HG03575 (cell line): Measurements from ENCODE around the gene CACUL1.
"Not testable (repeated sequence)": the region's sequence is repeated elsewhere in the genome, so short reads cannot be mapped to it uniquely, and the experiment has no call there.

Source experiments
- ATAC-seq: cut with Tn5 transposase; IDR thresholded peaks from one replicate; pipeline ENCODE4 v1.9.1; 2021; ENCODE audit not compliant: unreplicated experiment, insufficient number of reproducible peaks, low FRiP score; ENCODE audit errors: extremely low read depth

The CACUL1 gene

DNA sequence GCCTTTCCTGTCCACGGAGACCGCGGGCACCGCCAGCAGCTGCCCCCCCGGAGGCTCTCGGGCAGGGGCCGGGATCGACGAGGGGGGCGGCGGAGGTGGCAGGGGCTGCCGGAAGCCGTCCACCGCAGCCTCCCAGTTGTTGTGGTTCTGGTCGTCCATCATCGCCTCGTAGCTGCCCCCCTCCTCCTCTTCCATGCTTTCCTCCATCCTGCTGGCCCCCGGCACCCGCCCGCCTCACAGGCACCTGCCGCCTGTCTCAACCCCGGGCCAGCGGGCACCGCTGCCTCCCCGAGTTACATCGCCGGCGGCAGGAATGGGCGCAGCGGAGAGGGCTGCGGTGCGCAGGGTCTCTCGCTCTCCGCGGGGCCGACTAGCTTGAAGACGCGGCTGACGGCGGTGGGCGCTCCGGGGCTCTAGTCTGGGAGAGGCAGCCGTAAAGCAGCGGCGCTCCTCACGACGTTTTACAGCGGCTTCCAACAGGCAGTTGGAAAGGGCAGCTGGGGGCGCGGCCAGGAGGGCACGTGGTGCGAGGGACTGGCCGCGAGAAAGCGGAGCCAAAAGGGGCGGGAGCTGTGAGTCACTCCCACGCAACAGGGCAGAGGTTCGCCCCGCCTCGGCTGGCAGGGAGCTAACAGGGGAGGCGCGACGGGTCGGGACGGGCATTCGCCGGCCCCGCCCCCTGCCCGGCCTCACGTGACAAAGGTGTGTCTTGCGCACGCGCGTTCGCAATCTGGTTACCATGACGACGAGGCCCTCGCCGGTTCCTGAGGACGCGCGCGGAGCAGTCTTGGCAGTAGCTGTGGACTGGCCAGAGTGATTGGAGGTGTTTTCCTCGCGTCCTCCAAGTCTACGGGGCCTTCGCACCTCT is at the start of gene CACUL1:
CACUL1 (minus strand) TSS at position 415 of the 868 bp plus-strand sequence; CDS start at position 207, 208 bp downstream.
- ATAC-seq, result peak; percentile 78

DNA sequence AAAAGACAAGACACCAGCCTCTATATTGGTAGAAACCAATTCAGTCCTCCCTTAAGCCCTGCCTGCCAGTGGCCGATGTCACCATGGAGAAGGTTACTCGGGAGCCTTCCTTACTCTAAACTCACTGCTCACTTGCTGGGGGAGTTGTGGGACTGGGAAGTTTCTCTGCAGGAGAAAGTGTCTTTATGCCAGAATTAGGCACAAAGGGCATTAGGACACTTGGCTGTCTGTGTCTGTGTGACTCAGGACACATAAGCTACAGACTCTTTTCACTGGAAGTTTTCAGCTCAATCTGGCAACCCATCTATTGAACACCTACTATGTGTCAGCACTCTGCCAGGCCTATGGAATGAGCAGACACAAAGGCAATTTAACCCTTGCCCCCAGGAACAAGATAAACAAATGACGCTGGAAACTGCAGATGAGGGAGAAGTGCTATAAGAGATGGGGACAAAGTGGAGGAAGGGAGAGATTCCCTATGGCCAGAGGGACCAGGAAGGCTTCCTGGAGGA is 49.5 kb upstream of the CACUL1 start:
- no peak for ATAC-seq

DNA sequence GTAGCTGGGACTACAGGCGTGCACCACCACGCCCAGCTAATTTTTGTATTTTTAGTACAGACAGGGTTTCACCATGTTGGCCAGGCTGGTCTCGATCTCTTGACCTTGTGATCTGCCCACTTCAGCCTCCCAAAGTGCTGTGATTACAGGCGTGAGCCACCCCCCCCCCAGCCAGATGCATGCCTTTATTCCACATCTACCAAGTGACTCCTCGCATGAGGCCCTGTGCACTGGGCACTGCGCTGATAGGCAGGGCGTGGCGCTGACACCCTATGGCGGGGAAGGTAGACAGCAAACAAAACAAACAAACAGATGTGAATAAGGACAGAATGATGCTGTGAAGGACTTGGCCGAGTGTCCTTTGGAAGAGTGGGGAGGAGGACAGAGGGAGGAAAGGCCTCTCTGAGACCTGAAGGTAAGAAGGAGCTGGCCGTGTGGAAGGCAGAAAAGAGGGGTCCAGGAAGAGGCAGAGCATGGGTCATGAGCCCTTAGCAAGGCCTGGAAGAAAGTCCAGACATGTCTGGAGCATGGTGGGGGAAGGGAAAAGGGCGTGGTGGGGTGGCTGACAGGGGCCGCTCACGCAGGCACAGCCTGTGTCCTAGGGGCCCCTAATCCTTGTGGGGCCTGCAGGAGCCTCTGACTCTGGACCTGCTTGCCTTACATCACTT is 47.5 kb upstream of the CACUL1 start:
- no peak for ATAC-seq

DNA sequence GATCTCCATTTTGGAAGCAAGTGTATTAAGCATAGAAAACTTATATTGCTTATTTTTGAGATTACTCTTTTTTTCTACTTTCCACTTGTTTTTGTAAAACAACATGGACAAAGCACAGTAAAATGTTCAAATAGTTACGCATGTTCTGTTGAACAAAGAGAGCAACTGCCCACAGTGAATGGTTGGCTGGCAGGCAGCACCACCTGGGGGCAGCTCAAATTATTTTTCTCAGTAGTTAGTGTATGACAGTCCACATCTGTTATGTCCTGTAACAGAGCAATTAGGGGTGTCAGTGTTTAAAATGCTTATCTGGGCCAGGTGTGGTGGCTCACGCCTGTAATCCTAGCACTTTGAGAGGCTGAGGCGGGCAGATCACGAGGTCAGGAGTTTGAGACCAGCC is 46.1 kb upstream of the CACUL1 start:
- ATAC-seq, result no peak

DNA sequence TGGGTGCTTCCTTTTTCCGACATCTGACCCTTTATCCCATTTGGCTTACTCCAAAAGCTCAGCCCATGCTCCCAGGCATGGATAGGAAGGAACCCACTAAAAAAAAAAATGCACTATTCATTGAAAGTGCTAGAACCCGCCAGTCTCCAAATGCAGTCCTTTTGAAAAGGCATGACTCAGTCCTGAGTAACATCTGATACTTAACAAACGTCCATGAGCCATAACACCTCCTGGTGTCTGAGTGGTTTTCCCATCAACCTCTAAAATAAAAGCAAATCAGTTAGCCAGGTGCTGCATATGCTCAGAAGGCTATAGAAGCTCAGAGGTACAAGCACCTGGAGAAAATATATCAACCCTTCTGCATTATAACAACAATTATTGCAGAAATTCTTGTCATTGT is 45.0 kb upstream of the CACUL1 start:
- ATAC-seq, result no peak

DNA sequence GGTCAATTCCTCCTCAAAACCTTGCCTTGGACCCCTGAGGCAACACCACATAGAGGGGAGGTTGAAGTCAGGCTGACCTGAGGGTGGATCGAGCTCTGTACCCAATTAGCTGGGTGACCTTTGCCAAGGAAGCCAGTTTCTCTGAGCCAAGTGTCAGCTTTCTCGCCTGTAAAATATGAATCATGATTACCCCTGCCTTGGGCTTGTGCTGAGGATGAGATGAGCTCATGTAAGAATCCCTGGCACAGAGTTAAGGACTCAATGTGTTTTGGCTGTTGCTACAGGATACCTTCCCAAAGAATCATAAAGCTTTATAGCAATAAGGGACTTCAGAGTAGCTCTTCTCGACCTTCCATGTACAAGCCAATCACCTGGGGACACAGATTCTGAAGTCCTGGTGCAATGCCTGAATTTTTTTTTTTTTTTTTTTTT is 43.5 kb upstream of the CACUL1 start:
- no peak for ATAC-seq

DNA sequence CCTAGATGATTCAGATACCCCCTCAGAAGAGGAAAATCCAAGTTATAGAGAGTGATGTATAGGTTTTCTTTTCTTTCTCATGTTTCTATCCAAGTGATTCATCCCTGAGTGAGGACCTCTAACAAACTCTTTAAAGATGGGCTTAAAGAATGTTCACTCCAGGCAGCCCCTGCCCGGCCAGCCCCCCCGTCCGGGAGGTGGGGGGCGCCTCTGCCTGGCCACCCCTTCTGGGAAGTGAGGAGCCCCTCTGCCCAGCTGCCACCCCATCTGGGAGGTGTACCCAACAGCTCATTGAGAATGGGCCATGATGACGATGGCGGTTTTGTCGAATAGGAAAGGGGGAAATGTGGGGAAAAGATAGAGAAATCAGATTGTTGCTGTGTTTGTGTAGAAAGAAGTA is 40.2 kb upstream of the CACUL1 start:
- ATAC-seq, result not testable (repeated sequence)

DNA sequence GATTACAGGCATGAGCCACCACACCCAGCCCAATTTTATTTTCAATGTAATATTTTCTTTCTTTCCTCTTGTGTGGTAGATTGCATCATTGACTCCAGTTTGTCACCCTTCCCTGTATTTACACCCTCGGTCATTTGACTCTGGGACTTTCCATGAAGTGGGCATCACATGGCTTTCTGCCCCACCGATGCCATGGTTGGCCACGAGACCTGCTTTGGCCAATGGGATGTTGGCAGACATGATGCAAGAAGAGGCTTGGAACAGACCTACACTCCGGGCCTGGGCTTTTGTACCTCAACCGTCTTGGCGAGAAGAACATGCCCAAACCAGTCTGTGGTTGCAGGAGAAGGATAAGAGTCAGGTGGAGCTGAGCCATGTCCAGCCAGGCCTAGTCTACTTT is 38.8 kb upstream of the CACUL1 start:
- no peak for ATAC-seq

DNA sequence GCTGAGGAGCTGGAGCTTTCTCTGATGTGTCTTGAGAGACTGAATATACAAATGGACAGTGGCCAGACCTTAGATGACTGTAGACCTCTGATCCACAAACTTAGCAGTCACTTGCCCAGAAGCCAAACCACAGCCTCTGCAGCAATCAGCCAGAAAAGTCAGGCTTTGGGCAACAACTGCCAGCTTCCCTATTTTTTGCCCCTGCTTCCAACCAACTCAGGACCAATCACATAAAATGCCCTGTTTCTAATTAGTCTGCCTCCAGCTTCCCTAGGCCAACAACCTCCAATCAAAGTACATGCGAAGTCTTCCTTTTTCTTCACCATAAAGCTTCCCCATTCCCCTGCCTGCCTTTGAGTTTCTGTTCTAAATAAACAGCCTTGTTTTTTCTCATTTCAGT is 37.8 kb upstream of the CACUL1 start:
- ATAC-seq, result no peak

DNA sequence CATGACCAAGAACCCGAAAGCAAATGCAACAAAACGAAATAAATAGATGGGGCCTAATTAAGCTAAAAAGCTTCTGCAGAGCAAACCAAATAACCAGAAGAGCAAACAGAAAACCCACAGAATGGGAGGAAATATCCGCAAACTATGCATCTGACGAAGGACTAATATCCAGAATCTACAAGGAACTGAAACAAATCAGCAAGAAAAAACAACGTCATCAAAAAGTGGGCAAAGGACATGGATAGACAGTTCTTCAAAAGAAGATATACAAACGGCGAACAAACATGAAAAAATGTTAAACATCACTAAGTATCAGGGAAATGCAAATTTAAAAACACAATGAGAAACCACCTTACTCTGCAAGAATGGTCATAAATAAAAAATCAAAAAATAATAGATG is 35.3 kb upstream of the CACUL1 start:
- ATAC-seq, result no peak

DNA sequence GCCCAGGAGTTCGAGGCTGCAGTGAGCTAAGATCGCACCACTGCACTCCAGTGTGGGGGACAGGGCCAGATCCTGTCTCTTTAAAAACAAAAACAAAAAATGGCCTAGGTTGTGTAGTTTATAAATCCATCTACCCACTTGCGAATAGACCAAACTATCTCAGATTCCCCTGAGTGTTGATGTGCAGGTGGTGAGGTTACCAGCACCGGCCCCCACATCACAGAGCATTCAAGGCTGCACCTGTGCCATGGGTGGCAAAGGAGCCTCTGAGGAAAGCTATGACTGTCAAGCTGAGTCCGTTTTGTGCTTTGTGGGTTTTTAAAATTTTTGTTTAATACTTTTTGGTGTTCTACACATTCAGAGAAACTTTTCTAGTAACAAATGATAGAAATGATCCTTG is 30.8 kb upstream of the CACUL1 start:
- ATAC-seq, result no peak

DNA sequence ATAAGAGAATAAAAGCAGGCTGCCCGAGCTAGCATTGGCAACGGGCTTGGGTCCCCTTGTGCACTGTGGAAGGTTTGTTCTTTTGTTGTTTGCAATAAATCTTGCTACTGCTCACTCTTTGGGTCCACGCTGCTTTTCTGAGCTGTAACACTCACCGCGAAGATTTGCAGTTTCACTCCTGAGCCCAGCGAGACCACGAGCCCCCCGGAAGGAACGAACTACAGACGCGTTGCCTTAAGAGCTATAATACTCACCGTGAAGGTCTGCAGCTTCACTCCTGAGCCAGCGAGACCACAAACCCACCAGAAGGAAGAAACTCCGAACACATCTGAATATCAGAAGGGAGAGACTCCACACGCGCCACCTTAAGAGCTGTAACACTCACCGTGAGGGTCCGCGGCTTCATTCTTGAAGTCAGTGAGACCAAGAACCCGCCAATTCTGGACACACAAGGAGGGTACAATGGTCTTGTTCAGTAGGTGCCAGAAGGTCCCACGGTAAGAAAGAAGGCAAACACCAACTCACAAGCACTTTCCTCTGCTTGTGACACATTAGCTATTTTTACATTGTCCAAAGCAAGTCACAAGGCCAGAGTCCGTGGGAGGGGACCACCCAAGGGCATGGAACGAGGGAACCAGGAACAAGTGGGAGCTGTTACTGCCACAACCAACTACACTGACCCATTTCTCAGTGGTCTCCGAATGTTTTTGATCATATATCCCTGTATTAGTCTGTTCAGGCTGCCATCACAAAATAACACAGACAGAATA is 29.2 kb upstream of the CACUL1 start:
- no peak for ATAC-seq

DNA sequence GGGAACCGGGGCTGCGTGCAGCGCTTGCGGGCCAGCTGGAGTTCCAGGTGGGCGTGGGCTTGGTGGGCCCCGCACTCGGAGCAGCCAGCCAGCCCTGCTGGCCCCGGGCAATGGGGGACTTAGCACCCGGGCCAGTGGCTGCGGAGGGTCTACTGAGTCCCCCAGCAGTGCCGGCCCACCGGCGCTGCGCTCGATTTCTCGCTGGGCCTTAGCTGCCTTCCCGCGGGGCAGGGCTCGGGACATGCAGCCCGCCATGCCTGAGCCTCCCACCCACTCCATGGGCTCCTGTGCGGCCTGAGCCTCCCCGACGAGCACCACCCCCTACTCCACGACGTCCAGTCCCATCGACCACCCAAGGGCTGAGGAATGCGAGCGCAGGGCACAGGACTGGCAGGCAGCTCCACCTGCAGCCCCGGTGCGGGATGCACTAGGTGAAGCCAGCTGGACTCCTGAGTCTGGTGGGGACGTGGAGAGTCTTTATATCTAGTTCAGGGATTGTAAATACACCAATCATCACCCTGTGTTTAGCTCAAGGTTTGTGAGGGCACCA is 28.2 kb upstream of the CACUL1 start:
- not testable (repeated sequence) for ATAC-seq

DNA sequence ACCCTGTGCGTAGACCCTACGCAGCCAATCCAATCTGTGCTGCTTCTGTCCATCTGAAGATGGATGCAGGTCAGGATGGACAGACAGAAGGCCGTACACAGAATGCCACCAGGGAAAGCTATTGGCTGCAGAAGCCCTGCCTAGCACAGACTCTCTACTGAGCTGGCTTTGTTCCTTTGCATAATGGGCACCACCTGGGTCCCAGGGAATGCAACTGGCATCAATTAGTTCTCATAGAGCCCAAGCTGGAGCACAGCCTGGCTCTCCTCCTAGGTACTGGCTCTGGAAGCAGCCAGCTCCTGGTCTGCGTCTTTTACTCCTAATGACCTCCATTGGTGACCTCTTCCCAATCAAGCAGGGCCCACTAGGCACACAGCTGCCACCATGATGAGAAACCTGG is 26.8 kb upstream of the CACUL1 start:
- ATAC-seq, result no peak

DNA sequence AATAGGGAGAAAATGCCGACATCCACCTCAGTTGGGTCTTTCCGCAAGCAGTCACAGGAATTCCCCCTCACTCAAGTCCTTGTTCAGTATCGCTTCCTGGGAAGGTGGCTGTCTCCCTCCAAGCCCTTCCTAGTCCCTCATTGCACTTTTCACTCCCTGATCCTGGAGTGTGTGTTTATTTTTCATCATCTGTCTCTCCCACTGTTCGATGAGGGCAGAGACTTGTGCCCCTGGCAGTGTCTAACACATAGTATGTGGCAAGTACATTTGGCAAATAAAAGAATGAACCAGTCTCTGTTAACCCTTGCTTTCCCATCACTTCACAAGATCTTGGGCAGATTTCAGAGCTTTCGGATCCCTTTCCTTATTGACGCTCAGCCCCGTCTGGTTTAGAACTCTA is 24.0 kb upstream of the CACUL1 start:
- no peak for ATAC-seq

DNA sequence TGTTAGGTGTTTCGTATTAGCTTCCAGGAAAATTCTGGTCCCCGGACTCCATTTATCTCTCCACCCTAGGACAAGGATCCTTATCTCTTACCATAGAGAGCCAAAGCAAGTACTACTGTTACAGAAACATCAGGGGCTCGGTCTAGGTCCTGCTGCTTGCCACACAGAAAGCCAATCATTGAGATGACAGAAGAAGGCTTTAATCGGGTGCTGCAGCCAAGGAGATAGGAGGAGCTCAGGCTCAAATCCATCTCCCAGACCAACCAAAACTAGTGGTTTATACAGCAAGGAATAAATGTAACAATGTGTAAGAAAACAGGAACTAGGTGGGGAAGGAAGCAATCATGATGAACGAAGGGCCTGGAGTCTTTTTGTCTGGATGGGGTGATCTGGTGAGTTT is 22.2 kb upstream of the CACUL1 start:
- no peak for ATAC-seq

DNA sequence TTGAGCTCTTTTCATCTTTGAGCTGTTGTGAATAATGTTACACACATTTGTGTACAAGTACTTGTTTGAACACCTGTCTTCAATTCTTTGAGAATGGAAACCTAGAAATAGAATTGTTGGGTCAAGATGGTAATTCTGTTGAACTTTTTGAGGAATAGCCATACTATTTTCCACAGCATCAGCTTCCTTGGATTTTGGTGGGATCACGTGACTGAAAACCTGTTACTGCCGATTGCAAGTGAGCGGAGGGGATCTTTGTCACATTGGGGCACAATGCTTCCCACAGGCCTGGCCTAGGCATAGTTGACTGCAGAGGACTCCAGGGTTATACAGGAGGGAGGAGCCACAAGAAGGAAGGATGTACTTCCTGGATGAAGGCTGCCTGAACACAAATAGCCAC is 21.3 kb upstream of the CACUL1 start:
- ATAC-seq, result no peak

DNA sequence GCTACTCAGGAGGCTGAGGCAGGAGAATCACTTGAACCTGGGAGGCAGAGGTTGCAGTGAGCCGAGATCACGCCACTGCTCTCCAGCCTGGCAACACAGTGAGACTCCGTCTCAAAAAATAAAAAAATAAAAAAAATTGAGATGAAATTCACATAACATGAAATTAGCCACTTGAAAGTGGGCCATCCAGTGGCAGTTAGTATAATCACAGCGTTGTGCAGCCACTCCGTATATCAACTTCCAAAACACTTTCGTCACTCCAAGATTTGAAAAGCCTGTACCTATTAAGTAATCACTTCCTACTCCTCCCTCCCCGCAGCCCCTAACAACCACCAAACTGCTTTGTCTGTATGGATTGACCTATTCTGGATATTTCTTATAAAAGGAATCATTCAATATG is 20.7 kb upstream of the CACUL1 start:
- no peak for ATAC-seq

DNA sequence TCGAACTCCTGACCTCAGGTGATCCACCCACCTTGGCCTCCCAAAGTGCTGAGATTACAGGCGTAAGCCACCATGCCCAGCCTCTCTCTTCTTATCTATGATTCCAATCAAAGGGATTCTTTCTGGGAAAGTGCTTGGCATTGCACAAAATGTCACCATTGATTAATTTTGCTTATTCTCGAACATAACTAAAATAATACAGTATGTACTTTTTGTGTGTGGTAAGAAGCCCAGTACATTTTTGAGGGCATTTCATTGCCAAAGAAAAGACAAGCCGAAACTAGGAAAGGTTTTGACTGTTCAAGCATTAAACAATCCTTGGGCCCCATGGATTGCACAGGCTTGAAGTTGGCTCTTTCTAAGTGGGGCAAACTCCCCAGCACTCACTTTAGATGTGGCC is 18.3 kb upstream of the CACUL1 start:
- no peak for ATAC-seq
